Tibial nerve (tissue), 4 donors: ENCODE data around the gene OCRL.

Experiments
- CTCF ChIP-seq, 5 experiments: fragments of 200-600 bp in 3 of 5; fragments of 450-650 bp in 2 of 5; sonication (generic) in 3 of 5; IDR thresholded peaks; one replicate each; pipeline ENCODE4 v1.5.1; 2016 to 2019; ENCODE audit warnings: antibody characterized with exemption in 5 of 5, mild to moderate bottlenecking in 3 of 5, moderate library complexity in 2 of 5
- EP300 ChIP-seq, 2 donors: sonication (generic); formaldehyde crosslinking; IDR thresholded peaks; one replicate each; pipeline ENCODE4 v1.6.1; 2017; ENCODE audit warnings: antibody characterized with exemption in 2 of 2, mild to moderate bottlenecking in 1 of 2
- POLR2A ChIP-seq, 2 donors: fragments of 450-650 bp; IDR thresholded peaks; one replicate each; pipeline ENCODE4 v1.6.1; 2017; ENCODE audit warnings: antibody characterized with exemption in 2 of 2, mild to moderate bottlenecking in 2 of 2, moderate library complexity in 2 of 2

GRCh38 chrX:129566073-129566472, 26.0 kb downstream of the OCRL start:
- TF ChIP-seq CTCF (IDR thresholded peaks at IDR 0.05): no peak
- no peak for TF ChIP-seq EP300 (IDR thresholded peaks at IDR 0.05)
- TF ChIP-seq POLR2A (IDR thresholded peaks at IDR 0.05): no peak
